ENCODE measurements around the gene CAMTA1.

Gene CAMTA1

DNA sequence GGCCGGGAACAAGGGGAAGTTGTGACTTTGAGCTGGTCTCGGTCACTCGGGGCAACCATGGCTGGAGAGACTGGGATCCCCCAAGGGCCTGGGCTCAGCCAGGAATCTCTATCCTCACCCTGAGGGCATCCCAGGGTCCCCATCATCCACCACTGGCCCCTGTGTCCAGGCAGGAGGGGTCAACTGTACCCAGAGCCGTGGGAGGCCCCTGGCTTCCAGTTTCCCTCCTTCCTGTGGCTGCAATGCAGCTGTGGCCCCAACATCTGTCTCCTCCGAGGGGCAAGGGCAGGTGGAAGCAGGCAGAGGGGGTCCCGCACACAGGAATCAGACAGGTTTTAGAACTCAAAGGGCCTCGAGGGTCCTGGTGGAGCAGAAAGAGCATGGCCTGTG lies 653.1 kb downstream of the CAMTA1 start:
- no peak for DNase-seq (ENCODE audit: low read depth)
- TF ChIP-seq, protein P1, sequence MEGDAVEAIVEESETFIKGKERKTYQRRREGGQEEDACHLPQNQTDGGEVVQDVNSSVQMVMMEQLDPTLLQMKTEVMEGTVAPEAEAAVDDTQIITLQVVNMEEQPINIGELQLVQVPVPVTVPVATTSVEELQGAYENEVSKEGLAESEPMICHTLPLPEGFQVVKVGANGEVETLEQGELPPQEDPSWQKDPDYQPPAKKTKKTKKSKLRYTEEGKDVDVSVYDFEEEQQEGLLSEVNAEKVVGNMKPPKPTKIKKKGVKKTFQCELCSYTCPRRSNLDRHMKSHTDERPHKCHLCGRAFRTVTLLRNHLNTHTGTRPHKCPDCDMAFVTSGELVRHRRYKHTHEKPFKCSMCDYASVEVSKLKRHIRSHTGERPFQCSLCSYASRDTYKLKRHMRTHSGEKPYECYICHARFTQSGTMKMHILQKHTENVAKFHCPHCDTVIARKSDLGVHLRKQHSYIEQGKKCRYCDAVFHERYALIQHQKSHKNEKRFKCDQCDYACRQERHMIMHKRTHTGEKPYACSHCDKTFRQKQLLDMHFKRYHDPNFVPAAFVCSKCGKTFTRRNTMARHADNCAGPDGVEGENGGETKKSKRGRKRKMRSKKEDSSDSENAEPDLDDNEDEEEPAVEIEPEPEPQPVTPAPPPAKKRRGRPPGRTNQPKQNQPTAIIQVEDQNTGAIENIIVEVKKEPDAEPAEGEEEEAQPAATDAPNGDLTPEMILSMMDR (conservative IDR thresholded peaks at IDR 0.05; ENCODE audit: low read depth, low read length): no peak
- no peak overlapping the region for H3K4me3 ChIP-seq (ENCODE audit: low read length)

DNA sequence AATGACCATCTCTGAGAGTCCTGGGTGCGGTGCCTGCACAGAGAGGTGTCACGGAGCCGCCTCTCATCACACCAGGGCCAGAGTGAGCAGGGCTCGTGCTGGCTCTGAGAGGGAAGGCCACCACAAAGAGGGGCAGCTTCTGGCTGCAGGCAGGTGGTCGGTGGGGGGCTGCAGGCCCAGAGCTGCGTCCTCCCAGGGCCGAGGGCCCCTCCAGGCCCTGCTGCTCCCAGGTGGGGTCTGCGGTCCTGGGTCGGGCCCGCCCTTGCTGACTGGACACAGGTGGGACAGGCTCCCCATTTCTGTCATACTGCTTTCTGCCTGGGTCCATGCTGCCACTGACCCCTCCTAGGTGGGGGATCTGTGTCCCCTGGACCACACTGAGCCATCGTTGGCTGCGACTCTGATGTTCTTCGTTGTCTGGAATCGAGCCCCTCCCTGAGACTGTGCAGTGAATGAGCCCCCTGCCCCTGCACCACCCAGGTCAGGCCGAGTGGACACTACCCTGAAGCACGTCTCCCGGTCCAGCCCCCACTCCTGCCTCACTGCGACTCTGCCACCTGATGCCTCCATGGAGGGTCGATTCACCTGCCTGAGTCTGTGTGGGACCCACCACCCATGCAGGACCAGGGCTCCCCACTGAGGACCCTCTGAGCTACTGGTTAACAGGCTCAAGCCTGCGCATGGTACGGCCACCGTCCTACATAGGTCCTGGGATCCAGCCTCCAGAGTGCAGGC lies 653.8 kb downstream of the CAMTA1 start:
- H3K4me3 ChIP-seq (ENCODE audit: low read length): no peak overlapping the region
- DNase-seq (ENCODE audit: low read depth): no peak
- TF ChIP-seq, protein P1 (conservative IDR thresholded peaks at IDR 0.05; ENCODE audit: low read depth, low read length): no peak

DNA sequence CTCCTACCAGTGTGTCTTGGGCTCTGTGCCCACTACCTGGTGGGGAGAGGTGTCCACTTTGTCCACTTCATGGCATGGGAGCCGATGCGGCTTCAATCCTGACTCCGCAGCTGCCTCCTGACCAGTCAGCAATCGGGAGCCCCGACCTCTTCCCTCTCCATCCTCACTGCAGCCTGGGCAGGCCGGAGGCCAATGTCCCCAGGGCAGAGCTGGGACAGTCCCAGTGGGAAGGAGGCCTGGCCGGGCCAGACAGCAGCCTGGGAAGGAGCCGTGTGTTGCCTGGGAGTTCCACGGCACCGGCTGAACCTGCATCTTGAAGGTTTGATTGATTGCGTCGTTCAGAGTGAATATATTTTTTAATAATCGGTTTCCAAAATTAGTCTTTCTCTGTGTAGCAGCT lies 654.9 kb downstream of the CAMTA1 start:
- TF ChIP-seq, protein P1 (conservative IDR thresholded peaks at IDR 0.05; ENCODE audit: low read depth, low read length): no peak
- no peak for DNase-seq (ENCODE audit: low read depth)
- no peak overlapping the region for H3K4me3 ChIP-seq (ENCODE audit: low read length)

DNA sequence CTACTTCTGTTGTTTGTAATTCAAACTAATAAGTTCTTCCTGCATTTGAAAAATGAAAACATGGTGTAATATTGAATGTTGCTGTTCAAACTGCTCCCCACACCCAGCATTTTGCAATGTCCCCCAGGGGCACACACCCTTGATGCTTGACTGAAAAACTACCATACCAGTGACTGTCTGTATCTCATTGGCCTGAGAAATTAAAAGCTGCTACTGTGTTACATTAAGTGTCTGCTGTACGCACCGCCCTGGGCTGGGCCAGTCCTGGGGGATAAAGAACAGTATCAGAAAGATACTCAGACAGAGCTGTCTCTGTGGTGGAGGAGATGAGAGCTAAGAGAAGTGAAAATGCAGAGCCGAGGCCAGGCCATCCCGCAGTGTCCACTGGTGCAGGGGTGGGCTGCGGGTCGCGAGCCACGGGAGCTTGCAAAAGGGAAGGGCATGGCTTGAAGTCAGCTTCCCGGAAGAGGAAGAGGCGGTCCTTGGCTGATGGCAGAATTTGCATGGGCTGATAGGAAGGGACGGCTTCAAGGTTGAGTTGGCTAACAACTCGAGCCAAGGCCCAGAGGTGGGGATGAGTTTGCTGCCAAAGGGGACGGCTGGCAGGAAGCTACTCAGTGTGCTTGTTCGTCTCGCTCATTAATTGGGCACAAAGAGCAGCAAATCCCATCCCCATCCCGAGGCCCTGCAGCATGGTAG lies 656.0 kb downstream of the CAMTA1 start:
- DNase-seq (ENCODE audit: low read depth): no peak
- H3K4me3 ChIP-seq (ENCODE audit: low read length): no peak overlapping the region
- TF ChIP-seq, protein P1 (conservative IDR thresholded peaks at IDR 0.05; ENCODE audit: low read depth, low read length): no peak

DNA sequence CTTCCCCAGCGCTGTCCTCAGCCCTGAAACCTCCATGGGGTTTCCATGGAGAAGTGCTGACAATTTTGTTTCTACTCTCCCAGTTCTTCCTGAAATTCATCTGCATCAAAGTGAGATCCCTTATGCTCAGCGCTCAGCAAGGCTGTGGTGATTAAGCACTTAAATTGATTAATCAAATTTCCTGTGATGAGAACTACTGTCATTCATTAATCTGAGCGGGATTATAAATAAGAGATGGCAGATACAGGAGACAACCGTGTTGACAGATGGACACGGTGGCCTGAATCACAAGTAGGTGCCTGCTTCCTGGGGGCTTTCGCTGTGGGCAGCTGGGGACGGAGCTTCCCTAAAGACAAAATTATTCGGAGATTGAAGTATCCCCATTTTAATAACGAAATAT lies 656.8 kb downstream of the CAMTA1 start:
- no peak for DNase-seq (ENCODE audit: low read depth)
- no peak overlapping the region for H3K4me3 ChIP-seq (ENCODE audit: low read length)
- TF ChIP-seq, protein P1 (conservative IDR thresholded peaks at IDR 0.05; ENCODE audit: low read depth, low read length): no peak

DNA sequence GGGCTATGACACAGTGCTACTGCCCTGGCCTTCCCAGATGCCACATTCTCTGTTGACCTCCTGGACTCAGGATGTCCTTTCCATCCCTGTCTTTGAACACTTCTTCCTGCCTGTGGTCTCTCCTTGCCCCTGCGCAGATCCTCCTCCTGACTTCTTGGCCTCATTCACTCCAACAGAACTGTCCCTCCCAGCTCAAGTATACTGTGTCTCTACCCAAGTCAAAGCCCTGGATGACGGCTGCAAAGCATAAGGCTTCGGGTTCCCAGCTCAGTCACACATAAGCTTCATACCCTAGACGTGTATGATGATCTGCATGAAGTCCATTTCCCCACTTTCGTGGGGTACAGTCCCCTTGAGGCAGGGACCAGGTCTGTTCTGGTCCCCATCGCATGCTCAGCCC lies 657.7 kb downstream of the CAMTA1 start:
- TF ChIP-seq, protein P1 (conservative IDR thresholded peaks at IDR 0.05; ENCODE audit: low read depth, low read length): no peak

DNA sequence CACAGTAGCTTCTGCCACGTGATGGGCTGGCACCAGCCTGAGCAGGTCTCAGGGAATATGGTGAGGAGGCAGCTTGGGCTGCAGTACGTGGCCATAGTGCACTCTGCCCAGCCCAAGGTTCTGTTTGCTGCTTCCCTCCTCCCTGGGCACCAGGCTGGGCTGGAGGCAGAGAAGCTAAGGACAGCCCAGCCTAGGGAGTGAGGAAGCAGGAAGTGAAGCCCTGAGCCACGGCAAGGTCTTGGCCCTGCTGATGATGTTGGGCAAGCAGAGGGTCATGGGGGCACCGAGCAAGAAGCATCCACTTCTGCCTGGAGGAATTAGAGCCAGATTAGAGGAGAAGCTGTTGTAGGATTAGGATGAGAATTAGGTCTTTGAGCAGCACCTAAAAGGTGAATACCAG lies 659.1 kb downstream of the CAMTA1 start:
- TF ChIP-seq, protein P1 (conservative IDR thresholded peaks at IDR 0.05; ENCODE audit: low read depth, low read length): no peak
- H3K4me3 ChIP-seq (ENCODE audit: low read length): no peak overlapping the region
- DNase-seq (ENCODE audit: low read depth): no peak

More for the DNA sequence above, 657.7 kb downstream of the CAMTA1 start:
- H3K4me3 ChIP-seq (ENCODE audit: low read length): no peak overlapping the region
- no peak for DNase-seq (ENCODE audit: low read depth)

All from retinal pigment epithelial cell (primary cell).